A549 (cell line): ENCODE measurements around the gene PTGES.

Experiments used
- BHLHE40 ChIP-seq: IDR thresholded peaks from 2 replicates; pipeline ENCODE4 v1.6.1; 2012; ENCODE audit warnings: low read depth, low read length, inconsistent platforms
- CHD2 ChIP-seq: fragments of 150-350 bp; IDR thresholded peaks from 2 replicates; pipeline ENCODE4 v1.6.1; 2014; ENCODE audit warnings: low read length; ENCODE audit not compliant: partially characterized antibody
- CTCF ChIP-seq: fragments of >200 bp; sonication (Bioruptor Twin); formaldehyde crosslinking; IDR thresholded peaks from 3 replicates; pipeline ENCODE4 v1.5.1; 2016
- ELK1 ChIP-seq: fragments of 150-350 bp; IDR thresholded peaks from 2 replicates; pipeline ENCODE4 v1.6.1; 2014; ENCODE audit warnings: low read depth, mild to moderate bottlenecking, low read length
- EP300 ChIP-seq, 2 experiments: fragments of >200 bp; sonication (Bioruptor Twin); formaldehyde crosslinking; IDR thresholded peaks; 2 replicates in 1 of 2; 3 replicates in 1 of 2; pipeline ENCODE4 v1.6.1; 2016 to 2017
- MAX ChIP-seq: IDR thresholded peaks from 2 replicates; pipeline ENCODE4 v1.6.1; 2012
- NR3C1 ChIP-seq: fragments of >200 bp; sonication (Bioruptor Twin); formaldehyde crosslinking; IDR thresholded peaks from 3 replicates; pipeline ENCODE4 v1.6.1; 2017
- POLR2A ChIP-seq: IDR thresholded peaks from 2 replicates; pipeline ENCODE4 v1.6.1; 2012; ENCODE audit warnings: mild to moderate bottlenecking, low read length
- RAD21 ChIP-seq, 2 experiments: fragments of >200 bp in 1 of 2; sonication (Bioruptor Twin) in 1 of 2; formaldehyde crosslinking in 1 of 2; IDR thresholded peaks in 1 of 2; conservative IDR thresholded peaks in 1 of 2; 2 replicates in 1 of 2; 3 replicates in 1 of 2; pipeline ENCODE4 v1.6.1; 2012 to 2018; ENCODE audit warnings: inconsistent platforms in 1 of 2
- RARB ChIP-seq: fragments of 250-450 bp; sonication (Bioruptor Pico); IDR thresholded peaks from 2 replicates; pipeline ENCODE4 v1.8.0; 2021; ENCODE audit warnings: mild to moderate bottlenecking, moderate library complexity
- RCOR1 ChIP-seq: fragments of 150-350 bp; IDR thresholded peaks from 2 replicates; pipeline ENCODE4 v1.6.1; 2014; ENCODE audit warnings: antibody characterized with exemption, low read length, low read depth
- ZSCAN20 ChIP-seq: fragments of 250-450 bp; sonication (Bioruptor Pico); IDR thresholded peaks from 2 replicates; pipeline ENCODE4 v1.8.0; 2022; ENCODE audit warnings: mild to moderate bottlenecking, moderate library complexity
- TF ChIP-seq, protein P1 (sequence below): fragments of 250-450 bp; sonication (Bioruptor Pico); IDR thresholded peaks from 2 replicates; pipeline ENCODE4 v1.5.0; 2020; ENCODE audit warnings: low read depth, mild to moderate bottlenecking, moderate library complexity

DNA sequence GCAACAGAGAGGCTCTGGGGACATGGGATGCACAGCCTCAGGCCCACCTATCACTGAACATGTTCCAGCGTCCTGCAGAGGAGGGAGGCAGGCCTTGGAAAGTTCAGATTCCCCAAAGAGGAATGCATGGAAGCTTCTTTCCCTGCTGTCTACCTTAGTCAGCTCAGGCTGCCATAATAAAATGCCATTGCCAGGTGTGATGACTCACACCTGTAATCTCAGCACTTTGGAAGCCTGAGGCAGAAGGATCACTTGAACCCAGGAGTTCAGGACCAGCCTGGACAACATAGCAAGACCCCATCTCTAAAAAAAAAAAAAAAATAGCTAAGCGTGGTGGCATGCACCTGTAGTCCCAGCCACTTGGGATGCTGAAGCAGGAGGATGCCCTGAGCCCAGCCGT lies 25.6 kb upstream of the PTGES start:
- TF ChIP-seq MAX (no peak), CTCF (no peak), ZSCAN20 (CRISPR knock-in tag) (no peak), BHLHE40 (no peak), EP300 (IDR thresholded peaks at IDR 0.05) (no peak), POLR2A (no peak), ELK1 (no peak), RCOR1 (no peak), RARB (CRISPR knock-in tag) (no peak), RAD21 (conservative IDR thresholded peaks at IDR 0.05 in 1 of 2, IDR thresholded peaks at IDR 0.05 in 1 of 2) (no peak), NR3C1 (no peak), CHD2 (no peak)
- TF ChIP-seq, protein P1, sequence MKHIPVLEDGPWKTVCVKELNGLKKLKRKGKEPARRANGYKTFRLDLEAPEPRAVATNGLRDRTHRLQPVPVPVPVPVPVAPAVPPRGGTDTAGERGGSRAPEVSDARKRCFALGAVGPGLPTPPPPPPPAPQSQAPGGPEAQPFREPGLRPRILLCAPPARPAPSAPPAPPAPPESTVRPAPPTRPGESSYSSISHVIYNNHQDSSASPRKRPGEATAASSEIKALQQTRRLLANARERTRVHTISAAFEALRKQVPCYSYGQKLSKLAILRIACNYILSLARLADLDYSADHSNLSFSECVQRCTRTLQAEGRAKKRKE = no peak
